CD4-positive, alpha-beta memory T cell (primary cell): ENCODE measurements around the gene OR14I1. TPM values are rescaled to one million over a fixed set of nuclear protein-coding genes. Genes with fewer than 3 reads are reported as not detected.

ENCODE experiments used
- polyA plus RNA-seq, 2 donors: library from polyadenylated mRNA; unstranded; fragments of 300-500 nt; fragmentation: Illumina TruSeq; gene quantifications; one replicate each; pipeline ENCODE4 v1.2.3, GENCODE V29; 2021
- total RNA-seq, 2 experiments: library from RNA; stranded (reverse); gene quantifications; one replicate each; pipeline ENCODE4 v1.2.3, GENCODE V29; 2021

Gene OR14I1
- total and polyA plus RNA-seq, 4 experiments from 2014 or later, result not detected

Other genes starting within 250 kb of the OR14I1 start
- gene OR2T3, start 229.4 kb downstream of the OR14I1 start, total RNA-seq, result not detected
- not detected for gene OR2T3, start 229.4 kb downstream of the OR14I1 start, polyA plus RNA-seq
- gene OR2T5, start 214.2 kb downstream of the OR14I1 start, total RNA-seq, result not detected
- not detected for gene OR2T5, start 214.2 kb downstream of the OR14I1 start, polyA plus RNA-seq
- gene OR2G6, start 194.7 kb downstream of the OR14I1 start, total RNA-seq, result not detected
- not detected for gene OR2G6, start 194.7 kb downstream of the OR14I1 start, polyA plus RNA-seq
- gene OR2T29, start 140.0 kb downstream of the OR14I1 start, total RNA-seq, result not detected
- not detected for gene OR2T29, start 140.0 kb downstream of the OR14I1 start, polyA plus RNA-seq
- not detected for gene OR2T34, start 128.0 kb downstream of the OR14I1 start, total RNA-seq
- gene OR2T34, start 128.0 kb downstream of the OR14I1 start, polyA plus RNA-seq, result under 1 TPM in 1 of 2 donors, not detected in 1; 0.32 TPM
- gene OR2T10, start 105.1 kb downstream of the OR14I1 start, total RNA-seq, result not detected
- gene OR2T10, start 105.1 kb downstream of the OR14I1 start, polyA plus RNA-seq, result not detected
- gene OR2T11, start 67.7 kb downstream of the OR14I1 start, total RNA-seq, result not detected
- not detected for gene OR2T11, start 67.7 kb downstream of the OR14I1 start, polyA plus RNA-seq
- gene OR2T35, start 57.5 kb downstream of the OR14I1 start, total RNA-seq, result not detected
- gene OR2T35, start 57.5 kb downstream of the OR14I1 start, polyA plus RNA-seq, result not detected
- gene OR2T27, start 47.2 kb downstream of the OR14I1 start, total RNA-seq, result not detected
- gene OR2T27, start 47.2 kb downstream of the OR14I1 start, polyA plus RNA-seq, result not detected
- gene LYPD8, start 53.0 kb upstream of the OR14I1 start, total RNA-seq, result not detected
- gene LYPD8, start 53.0 kb upstream of the OR14I1 start, polyA plus RNA-seq, result not detected
- 10 to 100 TPM; 40.9 to 43.4 TPM for gene SH3BP5L, start 123.1 kb upstream of the OR14I1 start, total RNA-seq
- 1 to 10 TPM in 1 of 2 donors, under 1 TPM in 1; 0.77 to 4.4 TPM for gene SH3BP5L, start 123.1 kb upstream of the OR14I1 start, polyA plus RNA-seq
- gene ZNF672, start 135.5 kb upstream of the OR14I1 start, total RNA-seq, result 10 to 100 TPM; 39.7 to 42.8 TPM
- 10 to 100 TPM; 12.4 to 29.2 TPM for gene ZNF672, start 135.5 kb upstream of the OR14I1 start, polyA plus RNA-seq
- 10 to 100 TPM; 70.8 to 74.8 TPM for gene ZNF692, start 156.3 kb upstream of the OR14I1 start, total RNA-seq
- gene ZNF692, start 156.3 kb upstream of the OR14I1 start, polyA plus RNA-seq, result 10 to 100 TPM; 10.9 to 13.0 TPM
- 10 to 100 TPM; 18.3 to 19.6 TPM for gene PGBD2, start 203.5 kb upstream of the OR14I1 start, total RNA-seq
- 10 to 100 TPM in 1 of 2 donors, 1 to 10 TPM in 1; 7.3 to 10.9 TPM for gene PGBD2, start 203.5 kb upstream of the OR14I1 start, polyA plus RNA-seq